ENCODE measurements around the gene TRNT1.

GRCh38 chr3:3177861-3178497 is 51.2 kb downstream of the TRNT1 start:
- TF ChIP-seq EZH2 (IDR thresholded peaks at IDR 0.05; ENCODE audit: borderline replicate concordance, low read length) (no peak), CTCF (IDR thresholded peaks at IDR 0.05; ENCODE audit: low read length) (no peak)

Data from OCI-LY1 (cell line).